GM03348 (cell line): ENCODE measurements around the gene KMT5C.

Source experiments
- DNase-seq: peaks from one replicate; pipeline ENCODE4 v3.0.0; 2012; ENCODE audit warnings: low spot score

Gene KMT5C

DNA sequence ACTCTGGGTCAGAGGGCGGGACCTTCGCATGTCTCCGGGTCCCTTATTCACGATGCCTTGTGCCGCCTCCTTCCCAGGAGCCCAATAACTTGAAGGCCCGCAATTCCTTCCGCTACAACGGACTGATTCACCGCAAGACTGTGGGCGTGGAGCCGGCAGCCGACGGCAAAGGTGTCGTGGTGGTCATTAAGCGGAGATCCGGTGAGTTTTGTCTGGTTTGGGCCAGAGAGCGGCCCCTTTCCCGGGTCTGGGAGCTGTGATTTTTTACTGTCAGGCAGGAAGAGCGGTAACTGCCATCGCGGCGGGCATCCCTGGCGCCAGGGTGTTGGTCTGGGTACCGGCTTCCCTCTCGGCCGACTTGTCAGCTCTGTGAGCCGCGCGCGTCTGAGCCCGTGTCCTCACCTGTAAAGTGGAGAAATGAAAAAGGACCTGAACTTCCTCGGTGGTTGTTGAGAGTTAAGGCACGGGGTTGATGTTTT lies 46.9 kb downstream of the KMT5C start:
- DNase-seq, result no peak

DNA sequence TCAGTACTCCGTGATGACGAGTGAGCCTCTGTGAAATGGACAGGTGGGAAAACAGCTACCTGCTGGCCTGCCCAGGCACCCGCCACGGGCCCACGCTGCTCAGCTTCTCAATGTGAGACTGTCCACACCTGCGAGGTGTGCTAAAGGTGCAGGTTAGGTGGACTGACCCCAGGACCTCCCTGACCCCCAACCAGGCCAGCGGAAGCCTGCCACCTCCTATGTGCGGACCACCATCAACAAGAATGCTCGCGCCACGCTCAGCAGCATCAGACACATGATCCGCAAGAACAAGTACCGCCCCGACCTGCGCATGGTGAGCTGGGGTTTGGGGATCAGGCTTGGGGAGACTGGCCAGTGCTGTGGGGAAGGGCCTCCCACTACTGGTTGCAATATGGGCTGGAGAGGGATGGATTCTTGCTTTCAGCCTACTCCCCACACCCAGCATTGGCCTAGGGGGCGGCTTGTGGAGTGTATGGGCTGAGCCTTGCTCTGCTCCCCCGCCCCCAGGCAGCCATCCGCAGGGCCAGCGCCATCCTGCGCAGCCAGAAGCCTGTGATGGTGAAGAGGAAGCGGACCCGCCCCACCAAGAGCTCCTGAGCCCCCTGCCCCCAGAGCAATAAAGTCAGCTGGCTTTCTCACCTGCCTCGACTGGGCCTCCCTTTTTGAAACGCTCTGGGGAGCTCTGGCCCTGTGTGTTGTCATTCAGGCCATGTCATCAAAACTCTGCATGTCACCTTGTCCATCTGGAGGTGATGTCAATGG lies 48.2 kb downstream of the KMT5C start:
- DNase-seq, result no peak

DNA sequence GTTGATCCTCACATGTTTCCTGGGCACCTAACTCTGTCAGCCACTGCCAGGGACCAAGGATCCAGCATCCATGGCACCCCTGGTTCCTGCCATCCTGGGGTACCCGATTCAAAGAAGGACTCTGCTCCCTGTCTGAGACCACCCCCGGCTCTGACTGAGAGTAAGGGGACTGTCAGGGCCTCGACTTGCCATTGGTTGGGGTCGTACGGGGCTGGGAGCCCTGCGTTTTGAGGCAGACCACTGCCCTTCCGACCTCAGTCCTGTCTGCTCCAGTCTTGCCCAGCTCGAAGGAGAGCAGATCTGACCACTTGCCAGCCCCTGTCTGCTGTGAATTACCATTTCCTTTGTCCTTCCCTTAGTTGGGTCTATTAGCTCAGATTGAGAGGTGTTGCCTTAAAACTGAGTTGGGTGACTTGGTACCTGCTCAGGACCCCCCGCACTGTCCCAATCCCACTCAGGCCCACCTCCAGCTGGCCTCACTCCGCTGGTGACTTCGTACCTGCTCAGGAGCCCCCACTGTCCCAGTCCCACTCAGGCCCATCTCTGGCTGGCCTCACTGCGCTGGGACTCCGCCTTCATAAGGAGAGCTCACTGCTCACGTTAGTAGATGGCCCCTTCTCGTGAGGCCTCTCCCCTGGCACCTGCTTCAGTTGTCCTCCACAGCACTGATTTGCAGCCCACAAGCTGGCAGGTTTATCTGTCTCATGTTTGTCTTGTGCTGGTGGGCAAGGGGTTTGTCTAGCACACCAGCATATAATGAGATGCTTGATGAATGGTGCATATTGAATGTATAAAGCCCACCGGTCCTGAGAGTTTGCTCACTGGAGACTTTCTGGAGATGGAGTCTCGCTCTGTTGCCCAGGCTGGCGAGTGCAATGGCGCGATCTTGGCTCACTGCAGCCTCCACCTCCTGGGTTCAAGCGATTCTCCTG lies 50.0 kb downstream of the KMT5C start:
- no peak for DNase-seq

DNA sequence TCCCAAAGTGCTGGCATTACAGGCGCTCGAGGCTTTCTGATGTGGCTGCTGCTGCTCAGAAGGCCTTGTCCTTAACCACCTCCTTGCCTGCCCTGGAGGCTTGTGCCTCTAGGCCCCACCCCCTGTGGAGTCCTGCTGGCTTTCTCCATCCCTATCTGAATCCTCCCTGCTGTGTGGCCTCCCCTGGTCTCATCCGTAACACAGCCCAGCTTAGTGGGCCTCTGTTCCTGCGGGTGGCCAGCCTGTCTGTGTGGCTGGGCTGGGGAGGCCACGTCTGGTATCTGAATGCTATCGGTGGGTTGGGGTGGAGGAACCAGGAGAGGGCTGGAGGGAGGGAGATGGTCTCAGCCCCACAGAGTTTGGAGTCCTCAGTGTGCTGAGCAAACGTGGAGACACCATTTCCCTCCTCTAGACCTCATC lies 50.8 kb downstream of the KMT5C start:
- DNase-seq, result no peak

DNA sequence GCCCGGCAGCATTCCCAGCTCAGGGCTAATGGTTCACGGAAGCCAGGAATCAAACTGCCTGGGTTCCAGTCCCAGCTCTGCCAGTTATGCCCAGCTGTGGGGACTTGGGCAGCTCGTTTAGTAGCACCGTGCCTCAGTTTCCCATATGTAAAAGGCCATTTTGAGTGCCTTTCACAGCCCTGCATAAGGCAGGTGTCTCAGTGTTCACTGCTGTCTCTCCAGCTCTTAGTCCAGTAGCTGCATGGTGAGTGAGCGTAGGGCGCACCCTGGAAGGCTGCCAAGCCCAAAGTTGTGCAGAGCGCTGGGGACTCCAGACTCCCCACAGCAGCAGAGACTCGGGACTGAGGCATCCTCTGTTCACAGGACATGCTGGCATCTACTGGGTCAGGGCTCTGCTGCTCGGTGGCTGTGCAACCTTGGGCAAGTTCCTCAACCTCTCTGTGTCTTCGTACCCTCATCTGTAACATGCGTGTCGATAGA lies 51.6 kb downstream of the KMT5C start:
- DNase-seq, result no peak

DNA sequence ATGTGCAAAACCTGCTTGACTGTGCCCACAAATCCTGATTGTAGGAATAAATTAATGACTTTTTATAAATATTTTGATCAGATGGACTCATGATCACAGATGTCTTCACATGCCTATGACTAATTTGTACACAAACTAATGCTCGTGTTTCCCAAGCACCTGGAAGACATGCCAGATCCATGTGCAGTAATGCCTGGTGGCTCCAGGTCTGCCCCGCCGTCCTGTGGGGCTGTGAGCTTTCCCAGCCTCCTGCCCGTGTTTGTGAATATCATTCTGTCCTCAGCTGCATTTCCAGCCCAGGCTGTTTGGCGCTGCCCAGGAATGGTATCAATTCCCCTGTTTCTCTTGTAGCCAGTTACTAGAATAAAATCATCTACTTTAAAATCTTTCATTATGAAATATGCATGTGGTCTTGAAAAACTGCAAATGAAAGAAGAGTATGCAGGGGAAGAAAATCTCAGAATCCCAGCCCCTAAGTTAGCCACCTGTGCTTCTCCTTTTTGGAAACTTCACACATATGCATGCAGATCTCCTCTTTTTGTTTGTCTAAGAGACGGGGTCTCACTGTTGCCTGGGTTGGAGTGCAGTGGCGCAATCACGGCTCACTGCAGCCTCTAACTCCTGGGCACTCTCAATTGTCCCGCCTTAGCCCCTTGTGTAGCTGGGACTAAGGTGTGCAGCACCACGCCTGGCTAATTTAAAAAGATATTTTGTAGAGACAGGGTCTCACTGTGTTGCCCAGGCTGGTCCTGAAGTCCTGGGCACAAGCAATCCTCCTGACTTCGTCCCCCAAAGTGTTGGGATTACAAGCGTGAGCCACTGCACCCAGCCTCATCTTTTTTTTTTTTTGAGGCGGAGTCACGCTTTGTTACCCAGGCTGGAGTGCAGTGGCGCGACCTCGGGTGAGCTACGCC lies 52.3 kb downstream of the KMT5C start:
- DNase-seq, result no peak

DNA sequence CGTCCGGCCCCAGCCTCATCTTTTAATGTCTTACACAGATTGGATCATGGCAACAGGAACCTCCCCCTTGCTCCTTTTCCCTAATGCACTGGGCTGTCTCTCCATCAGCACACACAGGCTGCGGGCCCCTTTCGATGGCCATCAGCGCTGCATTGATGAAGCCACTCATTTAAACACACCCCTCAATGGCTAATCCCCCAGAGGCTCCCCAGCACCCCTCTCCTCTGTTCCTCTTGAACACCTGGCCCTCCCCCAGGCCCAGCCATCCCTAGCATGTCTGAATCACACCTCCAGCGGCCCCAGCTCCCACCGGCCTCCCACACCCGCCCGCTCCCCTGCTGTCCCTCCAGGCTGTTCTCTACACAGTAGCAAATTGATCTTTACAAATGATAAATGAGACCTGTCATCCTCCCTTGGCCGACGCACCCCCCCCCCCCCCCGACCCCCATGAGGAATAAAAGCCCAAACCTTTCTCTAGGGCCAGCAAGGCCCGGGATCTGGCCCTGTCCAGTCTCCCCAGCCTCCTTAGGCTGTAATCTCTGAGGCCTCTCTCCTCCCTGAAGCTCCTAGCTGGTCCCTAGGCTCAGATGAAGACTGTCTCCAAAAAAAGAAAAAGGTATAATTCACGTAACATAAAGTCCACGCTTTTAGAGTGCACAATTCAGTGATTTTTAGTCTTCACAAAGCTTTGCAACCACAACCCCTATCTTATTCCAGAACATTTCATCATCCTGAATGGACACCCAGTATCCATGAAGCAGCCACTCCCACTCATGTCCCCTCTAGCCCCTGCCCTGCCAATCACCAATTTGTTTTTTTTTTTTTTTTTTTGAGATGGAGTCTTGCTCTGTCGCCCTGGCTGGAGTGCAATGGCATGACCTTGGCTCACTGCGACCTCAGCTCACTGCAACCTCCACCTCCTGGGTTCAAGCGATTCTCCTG lies 53.4 kb downstream of the KMT5C start:
- DNase-seq, result no peak
